Activated T-helper 17 cell treated with anti-CD3 and anti-CD28 coated beads, Interleukin-2, amount 50 U/mL, for 72 hours (primary cell): ENCODE data around the gene GTPBP8. TPM values are rescaled to one million over a fixed set of nuclear protein-coding genes. Genes with fewer than 3 reads are reported as not detected.

Source experiments
- ATAC-seq: fragments of 150-1000 bp; cut with Tn5 transposase; replicated peaks from 2 replicates; pipeline ENCODE4 v1.10.0; 2021; ENCODE audit warnings: mild to moderate bottlenecking, moderate library complexity
- H3K27ac Mint-ChIP-seq: one replicate; pipeline ENCODE4 v1.8.0; 2022; ENCODE audit warnings: mixed read lengths
- H3K27me3 Mint-ChIP-seq: one replicate; pipeline ENCODE4 v1.8.0; 2022; ENCODE audit warnings: mixed read lengths
- H3K36me3 Mint-ChIP-seq: one replicate; pipeline ENCODE4 v1.8.0; 2022; ENCODE audit warnings: low read depth, mild to moderate bottlenecking, mixed read lengths
- H3K4me1 Mint-ChIP-seq: one replicate; pipeline ENCODE4 v1.8.0; 2022; ENCODE audit warnings: mixed read lengths
- H3K4me3 Mint-ChIP-seq: one replicate; pipeline ENCODE4 v1.8.0; 2022; ENCODE audit warnings: mild to moderate bottlenecking, mixed read lengths
- H3K9me3 Mint-ChIP-seq: one replicate; pipeline ENCODE4 v1.8.0; 2022; ENCODE audit warnings: mixed read lengths
- total RNA-seq, 2 donors: library from RNA; stranded (reverse); gene quantifications; one replicate each; pipeline ENCODE4 v1.2.3, GENCODE V29; 2022

Gene GTPBP8
- total RNA-seq, 2 donors from 2014 or later = 18.8 to 23.6 TPM

- H3K36me3 Mint-ChIP-seq = no peaks in the 10 kb centered on the region
- peak overlapping the region; percentile 93 for H3K4me3 Mint-ChIP-seq
- H3K27me3 Mint-ChIP-seq = no peaks in the 10 kb centered on the region
- peaks cover 34% of the 10 kb centered on the region for H3K4me1 Mint-ChIP-seq
- no peaks in the 10 kb centered on the region for H3K9me3 Mint-ChIP-seq
- peak overlapping the region; percentile 62 for H3K27ac Mint-ChIP-seq
- ATAC-seq = no peak
These were observed 13.8 kb upstream of the GTPBP8 start for GRCh38 chr3:112976953-112977352.

DNA sequence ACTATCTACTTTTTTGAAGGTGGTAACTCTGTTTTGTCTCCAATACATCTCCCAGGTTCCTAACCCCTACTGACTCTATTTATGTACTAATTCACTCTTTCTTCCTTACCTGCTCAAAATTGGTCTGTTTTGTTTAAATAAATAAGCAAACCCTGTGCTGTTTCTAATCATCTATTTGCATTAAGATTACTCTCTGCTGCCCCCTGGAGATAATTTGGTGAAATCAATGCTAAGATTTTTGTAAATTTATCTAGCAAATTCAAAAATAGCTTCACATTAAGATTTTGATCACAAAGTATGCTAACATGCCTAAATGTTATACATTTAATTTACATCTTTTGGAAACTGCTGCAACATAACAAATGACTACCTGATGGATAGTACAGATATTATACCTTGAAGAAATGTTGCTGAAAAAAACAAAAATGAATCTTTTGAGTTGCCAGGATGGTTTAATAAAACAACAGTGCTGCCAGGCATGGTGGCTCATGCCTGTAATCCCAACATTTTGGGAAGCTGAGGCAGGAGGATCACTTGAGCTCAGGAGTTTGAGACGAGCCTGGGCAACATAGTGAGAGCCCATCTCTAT is 11.4 kb upstream of the GTPBP8 start:
- H3K27ac Mint-ChIP-seq = no peak overlapping the region
- peak overlapping the region; percentile 3 for H3K4me3 Mint-ChIP-seq
- no peaks in the 10 kb centered on the region for H3K9me3 Mint-ChIP-seq
- peaks cover 31% of the 10 kb centered on the region for H3K4me1 Mint-ChIP-seq
- H3K36me3 Mint-ChIP-seq = no peaks in the 10 kb centered on the region
- no peak for ATAC-seq
- H3K27me3 Mint-ChIP-seq = no peaks in the 10 kb centered on the region

GRCh38 chr3:112980080-112980479 is 10.7 kb upstream of the GTPBP8 start:
- Mint-ChIP-seq H3K4me1 (peaks cover 30% of the 10 kb centered on the region), H3K27me3 (no peaks in the 10 kb centered on the region), H3K9me3 (no peaks in the 10 kb centered on the region), H3K36me3 (no peaks in the 10 kb centered on the region), H3K27ac (no peak overlapping the region), H3K4me3 (no peak overlapping the region)
- ATAC-seq = no peak

GRCh38 chr3:112982710-112983109 is 8.1 kb upstream of the GTPBP8 start:
- no peak for ATAC-seq
- peak overlapping the region; percentile 22 for H3K4me3 Mint-ChIP-seq
- peaks cover 29% of the 10 kb centered on the region for H3K4me1 Mint-ChIP-seq
- H3K27ac Mint-ChIP-seq = peak overlapping the region; percentile 43
- no peaks in the 10 kb centered on the region for H3K27me3 Mint-ChIP-seq
- H3K36me3 Mint-ChIP-seq = no peaks in the 10 kb centered on the region
- no peaks in the 10 kb centered on the region for H3K9me3 Mint-ChIP-seq

DNA sequence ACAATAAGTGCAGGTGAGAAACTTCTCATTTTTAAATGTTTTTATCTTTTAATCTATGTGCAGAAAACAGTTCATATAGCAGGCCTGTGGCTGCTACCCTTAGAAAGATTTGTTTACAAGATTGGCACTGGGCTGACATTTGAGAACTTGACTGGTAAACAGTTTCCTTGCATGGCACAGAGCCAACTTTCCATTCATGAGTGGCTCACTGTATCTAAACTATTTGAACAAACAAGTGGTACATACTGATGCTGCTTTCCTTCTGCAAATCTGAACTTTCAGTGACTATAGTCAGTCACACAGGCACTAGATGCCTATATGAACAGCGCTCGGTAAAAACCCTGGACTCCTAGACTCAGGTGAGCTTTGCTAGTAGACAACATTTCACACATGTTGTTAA is 6.3 kb upstream of the GTPBP8 start:
- peak overlapping the region; percentile 26 for H3K27ac Mint-ChIP-seq

GRCh38 chr3:112987710-112988334 is 3.0 kb upstream of the GTPBP8 start:
- Mint-ChIP-seq H3K4me3 (peak overlapping the region; percentile 37), H3K9me3 (no peaks in the 10 kb centered on the region)

More for the DNA sequence above, 6.3 kb upstream of the GTPBP8 start:
- peak; percentile 63 for ATAC-seq
- Mint-ChIP-seq H3K4me1 (peaks cover 23% of the 10 kb centered on the region), H3K27me3 (no peaks in the 10 kb centered on the region), H3K9me3 (no peaks in the 10 kb centered on the region), H3K4me3 (no peak overlapping the region), H3K36me3 (no peaks in the 10 kb centered on the region)

DNA sequence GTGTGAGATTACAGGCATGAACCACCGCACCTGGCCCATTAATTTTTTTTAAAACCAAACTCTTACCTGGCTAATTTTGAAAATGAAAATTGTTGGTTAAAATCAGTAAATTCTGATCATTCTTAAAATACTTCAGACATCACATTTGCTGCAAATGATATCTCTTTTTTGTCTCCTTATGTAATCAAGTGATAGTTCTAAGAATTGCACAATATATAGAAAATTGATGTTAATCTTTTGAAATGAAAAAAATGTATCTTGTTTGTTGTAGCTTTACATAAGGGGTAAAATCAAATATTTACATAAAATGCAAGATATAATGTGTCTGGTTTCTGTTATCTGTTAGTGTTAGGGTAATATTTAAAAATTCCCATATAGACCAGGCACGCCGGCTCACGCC is 5.0 kb downstream of the GTPBP8 start:
- H3K27ac Mint-ChIP-seq = no peak overlapping the region
- H3K4me3 Mint-ChIP-seq = no peak overlapping the region
- no peaks in the 10 kb centered on the region for H3K9me3 Mint-ChIP-seq
- ATAC-seq = no peak
- peaks cover 70% of the 10 kb centered on the region for H3K36me3 Mint-ChIP-seq
- peaks cover 18% of the 10 kb centered on the region for H3K4me1 Mint-ChIP-seq
- H3K27me3 Mint-ChIP-seq = no peaks in the 10 kb centered on the region

More at GRCh38 chr3:112987710-112988334, 3.0 kb upstream of the GTPBP8 start:
- ATAC-seq = no peak
- Mint-ChIP-seq H3K27ac (peak overlapping the region; percentile 7), H3K27me3 (no peaks in the 10 kb centered on the region), H3K4me1 (peaks cover 31% of the 10 kb centered on the region), H3K36me3 (no peaks in the 10 kb centered on the region)

DNA sequence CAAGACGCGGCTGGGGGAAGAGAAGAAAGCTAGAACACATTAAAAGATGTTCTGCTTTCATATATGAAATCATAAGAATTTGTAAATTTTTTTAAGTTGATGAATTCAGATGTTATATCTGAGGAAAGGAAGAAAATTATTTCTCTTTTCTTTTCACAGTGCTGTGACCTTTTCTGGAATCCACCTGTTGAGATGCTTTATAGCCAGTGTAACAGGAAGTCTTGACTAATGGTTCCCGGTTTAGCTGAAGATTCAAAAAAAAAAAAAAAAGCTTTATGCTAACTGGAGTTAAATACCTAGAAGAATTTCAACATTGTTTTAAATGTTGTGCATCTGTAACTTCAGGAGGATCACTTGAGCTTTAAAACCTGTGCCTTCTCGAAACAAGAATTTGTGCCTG is 9.9 kb downstream of the GTPBP8 start:
- Mint-ChIP-seq H3K4me3 (peak overlapping the region; percentile 27), H3K36me3 (peaks cover 92% of the 10 kb centered on the region), H3K4me1 (peaks cover 18% of the 10 kb centered on the region), H3K9me3 (no peaks in the 10 kb centered on the region), H3K27me3 (no peaks in the 10 kb centered on the region), H3K27ac (peak overlapping the region; percentile 81)
- ATAC-seq = no peak

DNA sequence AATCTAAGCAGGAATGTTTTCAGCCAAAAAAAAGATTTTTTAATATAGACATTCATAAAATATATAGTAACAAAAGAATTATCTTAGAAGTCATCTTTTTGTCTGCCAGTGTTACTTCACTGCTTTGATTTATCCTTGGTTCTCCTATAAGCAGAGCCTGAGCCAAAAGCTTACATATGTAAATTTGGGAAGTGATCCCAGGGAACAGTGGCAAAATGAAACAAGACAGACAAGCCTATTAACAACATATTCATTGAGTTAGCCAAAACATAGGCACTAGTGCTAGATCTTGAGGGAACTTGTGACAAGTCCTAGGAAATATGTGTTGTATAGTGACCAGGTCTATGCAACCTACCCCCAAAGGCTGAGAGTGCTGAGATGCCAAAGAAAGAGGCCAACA is 11.3 kb downstream of the GTPBP8 start:
- Mint-ChIP-seq H3K27me3 (no peaks in the 10 kb centered on the region), H3K4me1 (peaks cover 26% of the 10 kb centered on the region), H3K9me3 (no peaks in the 10 kb centered on the region), H3K36me3 (peaks cover 96% of the 10 kb centered on the region), H3K27ac (peak overlapping the region; percentile 68), H3K4me3 (peak overlapping the region; percentile 13)
- no peak for ATAC-seq

DNA sequence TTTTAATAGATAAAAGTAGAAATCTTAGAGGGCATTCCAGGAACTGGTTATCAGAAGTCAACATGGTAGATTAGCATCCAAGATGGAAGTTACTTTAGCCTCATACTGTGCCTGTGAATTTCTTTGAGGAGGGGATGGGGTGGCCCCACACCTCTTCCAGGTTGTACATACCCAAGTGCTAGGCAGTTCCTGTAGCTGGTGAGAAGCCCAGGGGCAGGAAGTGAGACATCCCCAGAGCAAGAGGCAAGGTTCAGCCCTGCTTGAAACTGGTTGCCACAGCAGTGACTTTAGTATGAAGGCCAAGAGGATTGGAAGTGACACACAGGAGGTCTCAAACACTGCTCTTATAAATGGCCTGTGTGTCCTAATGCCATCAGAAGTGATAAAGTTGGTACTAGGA is 11.9 kb downstream of the GTPBP8 start:
- H3K4me3 Mint-ChIP-seq = peak overlapping the region; percentile 13
- peak overlapping the region; percentile 68 for H3K27ac Mint-ChIP-seq
- no peaks in the 10 kb centered on the region for H3K27me3 Mint-ChIP-seq
- peaks cover 29% of the 10 kb centered on the region for H3K4me1 Mint-ChIP-seq
- peak; percentile 74 for ATAC-seq
- H3K9me3 Mint-ChIP-seq = no peaks in the 10 kb centered on the region
- peaks cover 96% of the 10 kb centered on the region for H3K36me3 Mint-ChIP-seq

GRCh38 chr3:113005611-113006010 is 14.8 kb downstream of the GTPBP8 start:
- Mint-ChIP-seq H3K36me3 (peaks cover 96% of the 10 kb centered on the region), H3K9me3 (no peaks in the 10 kb centered on the region), H3K27ac (peak overlapping the region; percentile 91), H3K27me3 (no peaks in the 10 kb centered on the region), H3K4me3 (peak overlapping the region; percentile 76), H3K4me1 (peaks cover 31% of the 10 kb centered on the region)
- peak; percentile 97 for ATAC-seq

GRCh38 chr3:113006359-113007056 is 15.7 kb downstream of the GTPBP8 start:
- Mint-ChIP-seq H3K27me3 (no peaks in the 10 kb centered on the region), H3K27ac (peak overlapping the region; percentile 91), H3K9me3 (no peaks in the 10 kb centered on the region), H3K4me1 (peaks cover 27% of the 10 kb centered on the region), H3K4me3 (peak overlapping the region; percentile 76), H3K36me3 (peaks cover 96% of the 10 kb centered on the region)
- no peak for ATAC-seq

GRCh38 chr3:113008117-113008516 is 17.3 kb downstream of the GTPBP8 start:
- Mint-ChIP-seq H3K27me3 (no peaks in the 10 kb centered on the region), H3K9me3 (no peaks in the 10 kb centered on the region), H3K4me3 (peak overlapping the region; percentile 37), H3K4me1 (peaks cover 26% of the 10 kb centered on the region), H3K27ac (peak overlapping the region; percentile 72), H3K36me3 (peaks cover 98% of the 10 kb centered on the region)
- ATAC-seq = no peak

GRCh38 chr3:113013593-113013992 is 22.8 kb downstream of the GTPBP8 start:
- Mint-ChIP-seq H3K4me1 (peaks cover 40% of the 10 kb centered on the region), H3K4me3 (peak overlapping the region; percentile 28), H3K36me3 (peaks cover 100% of the 10 kb centered on the region), H3K27me3 (no peaks in the 10 kb centered on the region), H3K27ac (no peak overlapping the region), H3K9me3 (no peaks in the 10 kb centered on the region)
- no peak for ATAC-seq
